HTR-8/SVneo (cell line): ENCODE data around the gene TAF1C.

Experiments used
- DNase-seq: peaks from one replicate; pipeline ENCODE4 v3.0.0; 2011; ENCODE audit warnings: low spot score, mixed read lengths; ENCODE audit not compliant: insufficient read length
- FAIRE-seq: peaks from 2 replicates; lab custom pipeline; 2011; peaks lifted over from hg19 to GRCh38; lab: Jason Lieb, UNC

The TAF1C gene

GRCh38 chr16:84165746-84166145, 21.1 kb downstream of the TAF1C start:
- no peak for FAIRE-seq

GRCh38 chr16:84161801-84162200, 25.1 kb downstream of the TAF1C start:
- no peak for FAIRE-seq
- no peak for DNase-seq

More at GRCh38 chr16:84165746-84166145, 21.1 kb downstream of the TAF1C start:
- DNase-seq, result no peak

- FAIRE-seq, result no peak
- no peak for DNase-seq
Measured at GRCh38 chr16:84161037-84161436, 25.8 kb downstream of the TAF1C start.

GRCh38 chr16:84159800-84160199, 27.1 kb downstream of the TAF1C start:
- no peak for FAIRE-seq
- no peak for DNase-seq

GRCh38 chr16:84159007-84159406, 27.9 kb downstream of the TAF1C start:
- no peak for FAIRE-seq

GRCh38 chr16:84156342-84156784, 30.5 kb downstream of the TAF1C start:
- FAIRE-seq (no peak), DNase-seq (no peak)

More at GRCh38 chr16:84159007-84159406, 27.9 kb downstream of the TAF1C start:
- no peak for DNase-seq

GRCh38 chr16:84155771-84156170, 31.1 kb downstream of the TAF1C start:
- FAIRE-seq, result no peak
- no peak for DNase-seq

GRCh38 chr16:84155226-84155625, 31.6 kb downstream of the TAF1C start:
- no peak for DNase-seq
- FAIRE-seq, result no peak

- DNase-seq (no peak), FAIRE-seq (no peak)
Measured at GRCh38 chr16:84153660-84154214, 33.1 kb downstream of the TAF1C start.

GRCh38 chr16:84150926-84151325, 35.9 kb downstream of the TAF1C start:
- DNase-seq, result no peak
- FAIRE-seq, result no peak

GRCh38 chr16:84144859-84145639, 41.8 kb downstream of the TAF1C start, which contains the start of the genes DNAAF1 and HSDL1:
TSS of gene DNAAF1 (plus strand) at chr16:84145308. CDS start at chr16:84145441, 133 bp downstream.
TSS of gene HSDL1 (minus strand) at chr16:84145177. CDS start at chr16:84131321, 13,856 bp downstream.
- peak; percentile 95 for FAIRE-seq

GRCh38 chr16:84144209-84144858, 42.5 kb downstream of the TAF1C start:
- FAIRE-seq (no peak), DNase-seq (no peak)

More at GRCh38 chr16:84144859-84145639, 41.8 kb downstream of the TAF1C start, which contains the start of the genes DNAAF1 and HSDL1:
- peak; percentile 97 for DNase-seq

- DNase-seq, result no peak
- FAIRE-seq, result no peak
Measured at GRCh38 chr16:84143784-84144199, 43.1 kb downstream of the TAF1C start.

- FAIRE-seq, result no peak
- no peak for DNase-seq
Measured at GRCh38 chr16:84143081-84143480, 43.8 kb downstream of the TAF1C start.

- DNase-seq (no peak), FAIRE-seq (no peak)
Measured at GRCh38 chr16:84141143-84141670, 45.6 kb downstream of the TAF1C start.

- FAIRE-seq (no peak), DNase-seq (no peak)
Measured at GRCh38 chr16:84139628-84140258, 47.1 kb downstream of the TAF1C start.

GRCh38 chr16:84138824-84139627, 47.8 kb downstream of the TAF1C start:
- FAIRE-seq, result no peak

GRCh38 chr16:84138500-84138823, 48.4 kb downstream of the TAF1C start:
- FAIRE-seq (no peak), DNase-seq (no peak)

More at GRCh38 chr16:84138824-84139627, 47.8 kb downstream of the TAF1C start:
- DNase-seq, result no peak

GRCh38 chr16:84137769-84138357, 49.0 kb downstream of the TAF1C start:
- FAIRE-seq, result no peak
- DNase-seq, result no peak
